GM18858 (cell line): ENCODE data around the gene ASGR2.
"Not testable (repeated sequence)": the region's sequence is repeated elsewhere in the genome, so short reads cannot be mapped to it uniquely, and the experiment has no call there.

ENCODE experiments used
- ATAC-seq: cut with Tn5 transposase; IDR thresholded peaks from one replicate; pipeline ENCODE4 v1.9.1; 2021; ENCODE audit not compliant: unreplicated experiment

Gene ASGR2

GRCh38 chr17:7100641-7101379 is 13.8 kb downstream of the ASGR2 start:
- not testable (repeated sequence) for ATAC-seq

DNA sequence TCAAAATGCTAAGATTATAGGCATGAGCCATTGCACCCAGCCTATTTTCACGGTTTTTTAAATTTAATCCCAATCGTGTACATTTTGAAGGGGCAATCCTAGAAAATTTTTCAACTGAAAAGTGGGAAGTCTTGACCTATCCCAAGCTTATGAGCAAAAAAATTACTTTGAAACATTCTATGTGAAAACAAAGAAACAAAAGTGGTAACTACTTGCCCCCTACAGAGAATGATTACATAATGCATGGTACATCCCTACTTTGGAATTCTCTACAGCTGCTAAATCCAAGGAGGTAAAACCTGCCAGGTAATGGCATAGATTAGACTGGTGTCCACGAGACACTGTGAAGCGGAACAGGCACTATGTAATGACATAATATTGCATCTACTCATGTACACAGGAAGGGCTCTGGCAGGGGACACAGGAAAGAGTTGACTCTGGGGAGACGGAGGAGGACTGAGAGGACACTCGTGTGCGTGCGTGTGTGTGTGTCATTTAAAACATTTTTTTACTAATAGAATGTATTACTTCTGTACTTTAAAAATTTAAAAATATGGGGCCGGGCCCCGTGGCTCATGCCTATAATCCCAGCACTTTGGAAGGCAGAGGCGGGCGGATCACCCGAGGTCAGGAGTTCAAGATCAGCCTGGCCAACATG is 15.7 kb downstream of the ASGR2 start:
- no peak for ATAC-seq

GRCh38 chr17:7097940-7098339 is 16.7 kb downstream of the ASGR2 start:
- ATAC-seq = no peak

GRCh38 chr17:7095625-7096024 is 19.0 kb downstream of the ASGR2 start:
- no peak for ATAC-seq

DNA sequence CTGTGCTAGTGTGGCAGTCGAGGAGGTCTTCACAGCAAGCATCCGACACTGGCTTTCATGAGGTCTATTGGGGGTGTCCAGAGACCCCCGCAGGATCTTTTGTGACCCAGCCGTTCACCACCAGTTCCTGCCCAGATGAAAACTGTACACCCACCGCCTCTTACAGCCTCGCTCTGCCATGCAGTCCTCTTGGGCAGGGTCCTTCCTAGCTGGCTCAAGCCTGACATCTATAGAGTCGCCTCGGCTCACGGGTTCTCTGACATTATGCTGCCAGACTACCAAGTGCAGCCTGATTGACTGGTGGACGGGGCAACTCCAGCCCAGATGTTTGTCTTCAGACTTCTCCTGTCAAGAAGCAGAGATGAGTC is 20.0 kb downstream of the ASGR2 start:
- ATAC-seq = no peak

- not testable (repeated sequence) for ATAC-seq
Measured at GRCh38 chr17:7091311-7092005, 23.2 kb downstream of the ASGR2 start.

- ATAC-seq = not testable (repeated sequence)
Measured at GRCh38 chr17:7089570-7089969, 25.1 kb downstream of the ASGR2 start.

GRCh38 chr17:7088442-7088841 is 26.2 kb downstream of the ASGR2 start:
- not testable (repeated sequence) for ATAC-seq

DNA sequence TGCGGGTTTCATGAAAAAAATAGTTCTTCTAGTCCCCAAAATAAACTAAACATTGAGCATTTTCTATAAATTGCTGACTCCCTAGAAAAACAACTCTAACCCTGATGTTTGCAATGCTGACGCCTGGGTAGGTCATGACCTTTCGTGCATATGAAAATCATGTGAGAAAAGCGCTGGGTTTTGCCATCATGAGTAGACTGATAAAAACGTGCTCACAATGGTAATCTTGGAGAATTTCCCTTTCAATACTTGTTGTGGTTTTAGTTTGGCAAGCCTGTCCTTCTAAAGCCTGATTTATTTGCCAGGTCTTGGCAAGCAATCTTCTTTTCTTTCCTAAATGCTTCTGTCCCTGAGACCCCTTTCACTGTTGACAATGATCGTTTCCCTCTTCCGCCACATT is 30.5 kb downstream of the ASGR2 start:
- no peak for ATAC-seq

GRCh38 chr17:7083592-7083991 is 31.0 kb downstream of the ASGR2 start:
- ATAC-seq = no peak

DNA sequence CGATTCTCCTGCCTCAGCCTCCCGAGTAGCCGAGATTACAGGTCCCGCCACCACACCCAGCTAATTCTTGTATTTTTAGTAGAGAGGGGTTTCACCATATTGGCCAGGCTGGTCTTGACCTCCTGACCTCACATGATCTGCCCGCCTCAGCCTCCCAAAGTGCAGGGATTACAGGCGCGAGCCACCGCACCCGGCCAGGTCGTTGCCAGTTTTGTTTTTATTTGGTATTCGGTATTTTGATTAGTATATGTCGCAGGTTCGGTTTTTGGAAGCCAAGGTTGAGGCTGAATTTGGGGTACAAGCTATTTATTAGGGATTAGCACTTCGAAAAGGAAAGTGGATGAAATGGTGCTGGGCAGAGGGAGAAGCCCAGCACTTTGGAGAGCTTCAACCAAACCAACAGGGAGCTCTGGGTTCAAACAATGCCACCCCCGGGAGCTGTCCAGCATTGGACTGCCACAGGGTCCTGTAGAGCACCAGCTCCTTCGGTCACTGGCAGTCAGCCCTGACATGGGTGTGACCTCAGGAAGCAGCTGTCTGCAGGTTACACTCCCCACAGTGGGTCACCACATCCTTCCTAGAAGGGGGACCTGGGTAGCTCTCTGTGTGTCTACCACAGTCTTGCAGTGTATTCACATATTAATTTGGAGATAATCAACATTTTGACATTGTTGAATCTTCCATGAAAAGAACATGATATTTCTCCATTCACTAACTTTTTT is 33.1 kb downstream of the ASGR2 start:
- ATAC-seq = no peak

DNA sequence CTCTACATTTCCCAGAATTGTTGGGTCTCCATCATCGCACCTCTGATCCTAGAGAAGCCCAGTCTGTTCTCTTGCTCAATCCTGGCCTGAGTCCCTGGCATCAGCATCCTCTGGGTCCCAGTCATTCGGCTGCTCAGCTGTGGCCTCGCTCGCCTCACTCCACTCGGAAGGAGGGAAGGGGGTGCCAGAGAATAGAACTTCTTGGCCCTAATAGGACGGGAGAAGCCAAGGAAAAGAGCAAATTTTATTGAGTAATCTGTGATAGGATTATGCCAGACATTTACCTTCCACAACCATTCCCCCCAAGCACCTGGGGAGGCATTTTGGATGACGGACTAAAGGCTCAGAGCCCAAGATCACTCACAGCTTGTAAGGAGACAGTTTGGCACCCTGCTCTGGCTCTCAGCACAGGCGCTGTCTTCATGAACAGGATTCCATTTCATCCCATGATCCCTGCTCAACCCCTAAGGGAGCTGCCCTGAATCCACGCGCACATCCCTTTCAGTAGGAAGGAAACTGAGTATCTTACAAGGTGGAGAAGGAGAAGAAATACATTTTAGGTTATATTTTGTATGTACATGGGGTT is 34.1 kb downstream of the ASGR2 start:
- no peak for ATAC-seq

DNA sequence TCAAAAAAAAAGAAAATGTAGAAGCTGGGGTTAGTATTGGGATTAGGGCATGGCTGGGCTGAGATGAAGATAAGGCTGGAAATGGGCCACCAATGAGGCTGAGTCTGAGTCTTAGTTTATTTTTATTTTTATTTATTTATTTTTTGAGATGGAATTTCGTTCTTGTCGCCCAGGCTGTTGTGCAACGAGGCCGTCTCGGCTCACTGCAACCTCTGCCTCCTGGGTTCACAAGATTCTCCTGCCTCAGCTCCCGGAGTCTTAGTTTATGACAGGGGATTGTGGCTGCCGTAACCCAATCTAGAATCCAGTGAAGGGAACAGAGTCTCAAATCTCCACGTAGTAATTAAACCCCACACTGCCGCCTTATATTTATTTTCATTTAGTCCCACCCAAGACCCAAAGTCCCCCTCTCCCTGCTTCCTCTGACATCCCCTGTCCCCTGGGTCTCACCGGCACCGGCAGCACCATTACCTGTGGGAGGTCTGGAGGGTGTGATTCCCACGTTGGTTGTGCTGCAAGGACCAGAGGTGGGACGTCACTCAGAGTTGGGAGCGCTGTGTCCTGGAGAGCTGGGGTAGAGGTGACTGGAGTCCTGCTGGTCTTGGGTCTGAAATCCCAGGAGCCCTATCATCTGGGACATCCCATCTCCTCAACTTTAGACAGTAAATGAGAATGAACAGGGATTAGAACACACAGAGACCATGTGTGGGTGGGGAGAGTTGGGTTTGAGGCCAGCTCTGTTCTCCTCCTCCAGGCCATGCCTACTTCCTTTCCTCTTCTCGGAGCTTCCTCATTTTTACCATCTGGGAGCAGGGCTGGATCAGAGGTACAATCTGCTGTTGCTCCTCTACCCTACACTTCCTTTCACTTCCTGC is 34.8 kb downstream of the ASGR2 start, which contains the start of gene CLEC10A:
Gene CLEC10A, minus strand, starts transcription at position 671 of the 875 bp plus-strand sequence. CDS start 1,439 bp downstream, outside the sequence.
- no peak for ATAC-seq

DNA sequence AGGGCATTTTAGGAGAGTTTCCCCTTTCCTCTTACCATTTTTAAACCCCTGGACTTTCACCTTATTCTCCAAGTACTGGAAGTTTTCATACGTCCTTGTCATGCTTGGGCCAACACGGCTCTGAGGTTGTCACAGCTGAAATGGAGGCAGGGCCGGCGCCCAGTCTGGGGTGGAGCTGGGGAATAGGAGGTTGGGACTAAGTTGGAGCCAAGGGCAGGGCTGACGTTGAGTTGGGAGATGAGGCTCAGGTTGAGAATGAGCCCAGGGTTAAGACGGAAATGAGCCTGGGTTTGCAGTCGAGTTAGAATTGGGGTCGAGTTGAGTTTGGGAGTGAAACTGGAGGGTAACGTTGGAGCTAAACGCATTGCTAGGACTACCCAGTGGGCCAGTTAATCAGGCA is 35.9 kb downstream of the ASGR2 start:
- ATAC-seq = no peak

DNA sequence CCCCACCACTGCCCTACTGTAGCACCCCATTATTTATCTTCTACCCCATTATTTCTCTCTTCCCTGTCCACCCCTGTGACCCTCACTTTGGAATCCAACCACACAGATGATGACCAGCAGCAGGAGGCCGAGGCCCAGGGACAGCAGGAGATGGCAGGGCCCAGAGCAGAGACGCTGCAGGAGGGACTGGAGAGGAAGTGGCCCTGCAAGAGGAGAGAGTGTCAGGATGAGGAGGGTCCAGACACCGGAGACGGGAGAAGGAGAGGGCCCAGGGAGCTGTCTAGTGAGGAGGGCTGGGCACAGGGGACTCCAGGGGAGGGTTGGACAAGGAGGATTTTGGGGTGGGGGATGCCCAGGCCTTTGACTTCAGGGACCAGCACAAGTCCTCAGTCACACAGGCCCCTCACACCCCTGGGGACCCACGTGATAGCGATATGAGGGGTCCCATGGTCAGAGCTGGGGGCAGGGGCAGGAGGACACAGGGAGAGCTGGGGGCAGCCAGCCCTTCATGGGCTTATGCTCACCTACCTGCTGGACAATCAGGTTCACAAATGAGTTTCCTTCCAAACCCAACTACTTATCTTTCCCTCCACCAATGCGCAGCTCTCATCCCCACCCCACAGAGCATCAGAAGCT is 36.6 kb downstream of the ASGR2 start:
- no peak for ATAC-seq

- ATAC-seq = no peak
Measured at GRCh38 chr17:7074931-7075330, 39.7 kb downstream of the ASGR2 start.

DNA sequence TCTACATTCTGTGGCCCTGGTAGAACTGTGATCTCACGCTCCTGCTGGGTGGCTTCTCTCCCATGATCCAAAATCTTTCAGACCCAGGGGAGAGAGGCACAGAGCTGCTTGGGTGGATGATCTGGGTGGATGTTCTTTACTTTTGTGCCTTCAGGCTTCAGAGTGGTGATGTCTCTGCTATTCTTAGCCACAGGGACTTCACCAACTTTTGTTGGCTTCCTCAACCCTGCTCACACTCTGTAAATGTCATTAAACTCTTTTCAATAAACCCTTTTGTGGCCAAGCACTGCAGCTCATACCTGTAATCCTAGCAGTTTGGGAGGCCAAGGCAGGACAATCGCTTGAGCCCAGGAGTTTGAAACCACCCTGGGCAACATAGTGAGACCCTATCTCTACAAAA is 42.2 kb downstream of the ASGR2 start:
- ATAC-seq = no peak

- ATAC-seq = no peak
Measured at GRCh38 chr17:7070712-7071111, 43.9 kb downstream of the ASGR2 start.

GRCh38 chr17:7068268-7068667 is 46.4 kb downstream of the ASGR2 start:
- ATAC-seq = no peak

DNA sequence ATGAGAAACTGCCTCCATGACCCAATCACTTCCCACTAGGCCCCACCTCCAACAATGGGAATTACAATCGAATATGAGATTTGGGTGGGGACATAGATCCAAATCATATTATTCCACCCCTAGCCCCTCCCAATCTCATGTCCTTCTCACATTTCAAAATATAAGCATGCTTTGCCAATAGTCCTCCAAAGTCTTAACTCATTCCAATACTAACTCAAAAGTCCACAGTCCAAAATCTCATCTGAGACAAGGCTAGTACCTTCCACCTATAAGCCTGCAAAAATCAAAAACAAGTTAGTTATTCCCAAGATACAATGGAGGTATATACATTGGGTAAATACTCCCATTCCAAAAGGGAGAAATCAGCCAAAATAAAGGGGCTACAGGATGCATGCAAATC is 47.4 kb downstream of the ASGR2 start:
- no peak for ATAC-seq
